K562 (cell line): Measurements from ENCODE around the gene MAD1L1. TPM values are rescaled to one million over a fixed set of nuclear protein-coding genes. Genes with fewer than 3 reads are reported as not detected.

Experiments
- EZH2 ChIP-seq: IDR thresholded peaks from 2 replicates; pipeline ENCODE4 v1.6.1; 2012; ENCODE audit warnings: low read depth, mild to moderate bottlenecking, inconsistent platforms, low read length, borderline replicate concordance
- PHB ChIP-seq: fragments of 250-450 bp; sonication (Bioruptor Pico); IDR thresholded peaks from 2 replicates; pipeline ENCODE4 v1.5.0; 2021
- RBM15 ChIP-seq: fragments of 200-400 bp; formaldehyde crosslinking; IDR thresholded peaks from 2 replicates; pipeline ENCODE4 v1.6.1; 2018; ENCODE audit warnings: mild to moderate bottlenecking, low read length, moderate library complexity; ENCODE audit not compliant: insufficient read depth
- SIN3B ChIP-seq: fragments of 450-650 bp; IDR thresholded peaks from 2 replicates; pipeline ENCODE4 v1.6.1; 2017; ENCODE audit warnings: low read depth, mild to moderate bottlenecking, moderate library complexity
- ZFPM2 ChIP-seq: fragments of 250-450 bp; sonication (Bioruptor Pico); IDR thresholded peaks from 2 replicates; pipeline ENCODE4 v1.5.1; 2022; ENCODE audit warnings: mild to moderate bottlenecking
- ZNF124 ChIP-seq: sonication (generic); formaldehyde crosslinking; IDR thresholded peaks from 2 replicates; pipeline ENCODE4 v1.8.1; 2022; ENCODE audit warnings: missing genetic modification reagents
- ZNF780A ChIP-seq: fragments of 250-450 bp; sonication (Bioruptor Pico); IDR thresholded peaks from 2 replicates; pipeline ENCODE4 v1.5.0; 2021; ENCODE audit warnings: mild to moderate bottlenecking
- polyA plus RNA-seq, 8 experiments: library from polyadenylated mRNA; depleted of rRNA in 4 of 8; stranded (reverse) in 5 of 8; unstranded in 3 of 8; fragments of >200 nt; fragmentation: Nextera tagmentation in 2 of 8; fragmentation: Illumina TruSeq in 1 of 8; extraction: Ambion mirVana in 2 of 8; extraction: Trizol in 1 of 8; gene quantifications; 2 replicates each; pipeline versions ENCODE4 v1.2.1 to v1.2.3, GENCODE V29; 2011 to 2014; ENCODE audit warnings: inconsistent platforms in 1 of 8, missing spikeins in 1 of 8
- total RNA-seq, 7 experiments: library from RNA; depleted of rRNA in 6 of 7; stranded (reverse); fragments of >200 nt in 6 of 7; fragmentation: Illumina TruSeq in 2 of 7; extraction: Trizol in 2 of 7; gene quantifications; 2 replicates each; pipeline versions ENCODE4 v1.2.1 to v1.2.3, GENCODE V29; 2011 to 2021; ENCODE audit warnings: low replicate concordance in 1 of 7
- TF ChIP-seq, protein P1 (sequence below): fragments of 450-650 bp; IDR thresholded peaks from 2 replicates; pipeline ENCODE4 v1.6.1; 2016; ENCODE audit warnings: mild to moderate bottlenecking, moderate library complexity
- TF ChIP-seq, protein P2 (sequence below): fragments of 250-450 bp; sonication (Bioruptor Pico); IDR thresholded peaks from 2 replicates; pipeline ENCODE4 v1.8.0; 2021; ENCODE audit warnings: mild to moderate bottlenecking, moderate library complexity
- TF ChIP-seq, protein P3 (sequence below): fragments of 450-650 bp; IDR thresholded peaks from 2 replicates; pipeline ENCODE4 v1.6.1; 2016; ENCODE audit warnings: mild to moderate bottlenecking

Gene MAD1L1
- total and polyA plus RNA-seq, 9 of the 15 experiments (the other 6 are each of a cell fraction or from before 2014, with no cell fraction given) = 1.7 to 89.7 (median 18.0) TPM

DNA sequence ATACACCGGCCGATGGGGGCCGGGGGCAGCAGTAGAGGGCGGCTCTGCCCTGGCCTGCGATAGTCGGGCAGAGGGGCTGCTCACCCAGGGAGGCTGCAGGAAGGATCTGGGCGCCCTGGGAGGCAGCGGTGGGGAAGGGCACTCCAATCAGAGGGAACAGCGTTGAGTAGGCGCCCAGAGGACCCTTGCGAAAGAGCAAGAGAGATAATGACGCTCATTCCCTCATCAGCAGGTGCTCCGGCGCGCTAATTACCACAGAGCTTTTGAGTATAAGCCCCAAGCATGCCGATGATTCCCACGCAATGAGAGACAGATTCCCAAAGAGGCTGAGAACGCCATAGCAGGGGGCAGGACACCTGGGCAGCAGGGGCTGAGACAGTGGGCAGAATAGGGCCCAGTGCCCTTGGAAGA is 215.3 kb downstream of the MAD1L1 start (continued):
- TF ChIP-seq, protein P1, sequence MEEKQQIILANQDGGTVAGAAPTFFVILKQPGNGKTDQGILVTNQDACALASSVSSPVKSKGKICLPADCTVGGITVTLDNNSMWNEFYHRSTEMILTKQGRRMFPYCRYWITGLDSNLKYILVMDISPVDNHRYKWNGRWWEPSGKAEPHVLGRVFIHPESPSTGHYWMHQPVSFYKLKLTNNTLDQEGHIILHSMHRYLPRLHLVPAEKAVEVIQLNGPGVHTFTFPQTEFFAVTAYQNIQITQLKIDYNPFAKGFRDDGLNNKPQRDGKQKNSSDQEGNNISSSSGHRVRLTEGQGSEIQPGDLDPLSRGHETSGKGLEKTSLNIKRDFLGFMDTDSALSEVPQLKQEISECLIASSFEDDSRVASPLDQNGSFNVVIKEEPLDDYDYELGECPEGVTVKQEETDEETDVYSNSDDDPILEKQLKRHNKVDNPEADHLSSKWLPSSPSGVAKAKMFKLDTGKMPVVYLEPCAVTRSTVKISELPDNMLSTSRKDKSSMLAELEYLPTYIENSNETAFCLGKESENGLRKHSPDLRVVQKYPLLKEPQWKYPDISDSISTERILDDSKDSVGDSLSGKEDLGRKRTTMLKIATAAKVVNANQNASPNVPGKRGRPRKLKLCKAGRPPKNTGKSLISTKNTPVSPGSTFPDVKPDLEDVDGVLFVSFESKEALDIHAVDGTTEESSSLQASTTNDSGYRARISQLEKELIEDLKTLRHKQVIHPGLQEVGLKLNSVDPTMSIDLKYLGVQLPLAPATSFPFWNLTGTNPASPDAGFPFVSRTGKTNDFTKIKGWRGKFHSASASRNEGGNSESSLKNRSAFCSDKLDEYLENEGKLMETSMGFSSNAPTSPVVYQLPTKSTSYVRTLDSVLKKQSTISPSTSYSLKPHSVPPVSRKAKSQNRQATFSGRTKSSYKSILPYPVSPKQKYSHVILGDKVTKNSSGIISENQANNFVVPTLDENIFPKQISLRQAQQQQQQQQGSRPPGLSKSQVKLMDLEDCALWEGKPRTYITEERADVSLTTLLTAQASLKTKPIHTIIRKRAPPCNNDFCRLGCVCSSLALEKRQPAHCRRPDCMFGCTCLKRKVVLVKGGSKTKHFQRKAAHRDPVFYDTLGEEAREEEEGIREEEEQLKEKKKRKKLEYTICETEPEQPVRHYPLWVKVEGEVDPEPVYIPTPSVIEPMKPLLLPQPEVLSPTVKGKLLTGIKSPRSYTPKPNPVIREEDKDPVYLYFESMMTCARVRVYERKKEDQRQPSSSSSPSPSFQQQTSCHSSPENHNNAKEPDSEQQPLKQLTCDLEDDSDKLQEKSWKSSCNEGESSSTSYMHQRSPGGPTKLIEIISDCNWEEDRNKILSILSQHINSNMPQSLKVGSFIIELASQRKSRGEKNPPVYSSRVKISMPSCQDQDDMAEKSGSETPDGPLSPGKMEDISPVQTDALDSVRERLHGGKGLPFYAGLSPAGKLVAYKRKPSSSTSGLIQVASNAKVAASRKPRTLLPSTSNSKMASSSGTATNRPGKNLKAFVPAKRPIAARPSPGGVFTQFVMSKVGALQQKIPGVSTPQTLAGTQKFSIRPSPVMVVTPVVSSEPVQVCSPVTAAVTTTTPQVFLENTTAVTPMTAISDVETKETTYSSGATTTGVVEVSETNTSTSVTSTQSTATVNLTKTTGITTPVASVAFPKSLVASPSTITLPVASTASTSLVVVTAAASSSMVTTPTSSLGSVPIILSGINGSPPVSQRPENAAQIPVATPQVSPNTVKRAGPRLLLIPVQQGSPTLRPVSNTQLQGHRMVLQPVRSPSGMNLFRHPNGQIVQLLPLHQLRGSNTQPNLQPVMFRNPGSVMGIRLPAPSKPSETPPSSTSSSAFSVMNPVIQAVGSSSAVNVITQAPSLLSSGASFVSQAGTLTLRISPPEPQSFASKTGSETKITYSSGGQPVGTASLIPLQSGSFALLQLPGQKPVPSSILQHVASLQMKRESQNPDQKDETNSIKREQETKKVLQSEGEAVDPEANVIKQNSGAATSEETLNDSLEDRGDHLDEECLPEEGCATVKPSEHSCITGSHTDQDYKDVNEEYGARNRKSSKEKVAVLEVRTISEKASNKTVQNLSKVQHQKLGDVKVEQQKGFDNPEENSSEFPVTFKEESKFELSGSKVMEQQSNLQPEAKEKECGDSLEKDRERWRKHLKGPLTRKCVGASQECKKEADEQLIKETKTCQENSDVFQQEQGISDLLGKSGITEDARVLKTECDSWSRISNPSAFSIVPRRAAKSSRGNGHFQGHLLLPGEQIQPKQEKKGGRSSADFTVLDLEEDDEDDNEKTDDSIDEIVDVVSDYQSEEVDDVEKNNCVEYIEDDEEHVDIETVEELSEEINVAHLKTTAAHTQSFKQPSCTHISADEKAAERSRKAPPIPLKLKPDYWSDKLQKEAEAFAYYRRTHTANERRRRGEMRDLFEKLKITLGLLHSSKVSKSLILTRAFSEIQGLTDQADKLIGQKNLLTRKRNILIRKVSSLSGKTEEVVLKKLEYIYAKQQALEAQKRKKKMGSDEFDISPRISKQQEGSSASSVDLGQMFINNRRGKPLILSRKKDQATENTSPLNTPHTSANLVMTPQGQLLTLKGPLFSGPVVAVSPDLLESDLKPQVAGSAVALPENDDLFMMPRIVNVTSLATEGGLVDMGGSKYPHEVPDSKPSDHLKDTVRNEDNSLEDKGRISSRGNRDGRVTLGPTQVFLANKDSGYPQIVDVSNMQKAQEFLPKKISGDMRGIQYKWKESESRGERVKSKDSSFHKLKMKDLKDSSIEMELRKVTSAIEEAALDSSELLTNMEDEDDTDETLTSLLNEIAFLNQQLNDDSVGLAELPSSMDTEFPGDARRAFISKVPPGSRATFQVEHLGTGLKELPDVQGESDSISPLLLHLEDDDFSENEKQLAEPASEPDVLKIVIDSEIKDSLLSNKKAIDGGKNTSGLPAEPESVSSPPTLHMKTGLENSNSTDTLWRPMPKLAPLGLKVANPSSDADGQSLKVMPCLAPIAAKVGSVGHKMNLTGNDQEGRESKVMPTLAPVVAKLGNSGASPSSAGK = no peak
- no peak for TF ChIP-seq ZNF124 (CRISPR knock-in tag)
- TF ChIP-seq ZNF780A (CRISPR knock-in tag) = no peak
- TF ChIP-seq, protein P2, sequence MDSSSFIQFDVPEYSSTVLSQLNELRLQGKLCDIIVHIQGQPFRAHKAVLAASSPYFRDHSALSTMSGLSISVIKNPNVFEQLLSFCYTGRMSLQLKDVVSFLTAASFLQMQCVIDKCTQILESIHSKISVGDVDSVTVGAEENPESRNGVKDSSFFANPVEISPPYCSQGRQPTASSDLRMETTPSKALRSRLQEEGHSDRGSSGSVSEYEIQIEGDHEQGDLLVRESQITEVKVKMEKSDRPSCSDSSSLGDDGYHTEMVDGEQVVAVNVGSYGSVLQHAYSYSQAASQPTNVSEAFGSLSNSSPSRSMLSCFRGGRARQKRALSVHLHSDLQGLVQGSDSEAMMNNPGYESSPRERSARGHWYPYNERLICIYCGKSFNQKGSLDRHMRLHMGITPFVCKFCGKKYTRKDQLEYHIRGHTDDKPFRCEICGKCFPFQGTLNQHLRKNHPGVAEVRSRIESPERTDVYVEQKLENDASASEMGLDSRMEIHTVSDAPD (CRISPR knock-in tag) = no peak
- TF ChIP-seq RBM15 = no peak
- no peak for TF ChIP-seq PHB (CRISPR knock-in tag)
- no peak for TF ChIP-seq SIN3B
- TF ChIP-seq EZH2 = no peak
- no peak for TF ChIP-seq ZFPM2 (CRISPR knock-in tag)
- TF ChIP-seq, protein P3, sequence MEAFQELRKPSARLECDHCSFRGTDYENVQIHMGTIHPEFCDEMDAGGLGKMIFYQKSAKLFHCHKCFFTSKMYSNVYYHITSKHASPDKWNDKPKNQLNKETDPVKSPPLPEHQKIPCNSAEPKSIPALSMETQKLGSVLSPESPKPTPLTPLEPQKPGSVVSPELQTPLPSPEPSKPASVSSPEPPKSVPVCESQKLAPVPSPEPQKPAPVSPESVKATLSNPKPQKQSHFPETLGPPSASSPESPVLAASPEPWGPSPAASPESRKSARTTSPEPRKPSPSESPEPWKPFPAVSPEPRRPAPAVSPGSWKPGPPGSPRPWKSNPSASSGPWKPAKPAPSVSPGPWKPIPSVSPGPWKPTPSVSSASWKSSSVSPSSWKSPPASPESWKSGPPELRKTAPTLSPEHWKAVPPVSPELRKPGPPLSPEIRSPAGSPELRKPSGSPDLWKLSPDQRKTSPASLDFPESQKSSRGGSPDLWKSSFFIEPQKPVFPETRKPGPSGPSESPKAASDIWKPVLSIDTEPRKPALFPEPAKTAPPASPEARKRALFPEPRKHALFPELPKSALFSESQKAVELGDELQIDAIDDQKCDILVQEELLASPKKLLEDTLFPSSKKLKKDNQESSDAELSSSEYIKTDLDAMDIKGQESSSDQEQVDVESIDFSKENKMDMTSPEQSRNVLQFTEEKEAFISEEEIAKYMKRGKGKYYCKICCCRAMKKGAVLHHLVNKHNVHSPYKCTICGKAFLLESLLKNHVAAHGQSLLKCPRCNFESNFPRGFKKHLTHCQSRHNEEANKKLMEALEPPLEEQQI = no peak
